GM23248 (cell line): Measurements from ENCODE around the gene AP3S2.

ENCODE experiments used
- EZH2 ChIP-seq: fragments of 200-600 bp; sonication (generic); IDR thresholded peaks from 2 replicates; pipeline ENCODE4 v1.6.1; 2018; ENCODE audit warnings: antibody characterized with exemption, mild to moderate bottlenecking; ENCODE audit not compliant: insufficient read depth, poor library complexity, severe bottlenecking
- EZH2phosphoT487 ChIP-seq: fragments of 200-600 bp; sonication (generic); IDR thresholded peaks from 2 replicates; pipeline ENCODE4 v1.6.1; 2018; ENCODE audit warnings: antibody characterized with exemption, moderate library complexity, mild to moderate bottlenecking, low read depth; ENCODE audit not compliant: insufficient read depth

- TF ChIP-seq EZH2 (no peak), EZH2phosphoT487 (no peak)
These were observed 110.5 kb downstream of the AP3S2 start for GRCh38 chr15:89783111-89783860.
